ENCODE results near the gene DCXR. TPM values are rescaled to one million over a fixed set of nuclear protein-coding genes. Genes with fewer than 3 reads are reported as not detected.
A peak's percentile ranks its signal among the peaks of the same experiment; 100 is the strongest.

Gene DCXR
- total and polyA plus RNA-seq, 2 of the 13 experiments (the other 11 are each of a cell fraction or from before 2014, with no cell fraction given), result 287 to 311 TPM

DNA sequence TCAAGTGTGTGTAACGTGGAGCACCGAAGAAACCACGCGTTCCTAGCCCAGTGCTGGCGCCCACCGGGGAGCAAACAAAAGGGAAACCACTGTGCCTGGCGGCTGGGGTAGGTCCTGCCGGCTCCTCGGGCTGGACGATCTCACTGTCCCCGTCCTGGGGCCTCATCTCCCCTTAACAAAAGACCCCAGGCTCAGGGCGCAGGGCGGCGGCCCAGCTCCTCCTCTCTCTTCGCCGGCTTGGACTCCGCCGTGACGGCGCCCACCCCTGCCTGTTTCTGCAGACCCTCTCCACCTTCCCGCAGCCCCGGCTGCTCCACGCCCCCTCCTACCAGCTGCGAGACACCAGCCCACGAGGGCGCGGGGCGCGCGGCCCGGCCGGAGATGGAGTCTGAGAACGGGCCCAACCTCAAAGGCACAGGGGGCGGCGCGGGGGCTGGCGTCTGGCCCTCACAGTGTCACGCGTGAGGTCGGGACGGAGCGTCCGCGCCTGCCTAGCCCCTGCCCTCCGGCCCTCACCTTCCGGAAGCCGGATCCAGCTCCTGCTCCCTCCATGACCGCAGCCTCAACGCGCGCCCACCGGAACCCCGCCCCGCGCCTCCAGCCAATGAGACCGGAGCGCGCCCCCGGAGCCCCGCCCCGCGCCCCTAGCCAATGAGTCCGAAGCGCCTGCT lies 15.1 kb downstream of the DCXR start, which contains the start of gene CENPX (continued):
- TF ChIP-seq CENPX (CRISPR knock-in tag; IDR thresholded peaks at IDR 0.05) (no peak), NFRKB (IDR thresholded peaks at IDR 0.05) (no peak), HNRNPUL1 (IDR thresholded peaks at IDR 0.05; ENCODE audit: low read depth, low read length) (peak; percentile 47; the same call in 1 of the 2 replicates)

DNA sequence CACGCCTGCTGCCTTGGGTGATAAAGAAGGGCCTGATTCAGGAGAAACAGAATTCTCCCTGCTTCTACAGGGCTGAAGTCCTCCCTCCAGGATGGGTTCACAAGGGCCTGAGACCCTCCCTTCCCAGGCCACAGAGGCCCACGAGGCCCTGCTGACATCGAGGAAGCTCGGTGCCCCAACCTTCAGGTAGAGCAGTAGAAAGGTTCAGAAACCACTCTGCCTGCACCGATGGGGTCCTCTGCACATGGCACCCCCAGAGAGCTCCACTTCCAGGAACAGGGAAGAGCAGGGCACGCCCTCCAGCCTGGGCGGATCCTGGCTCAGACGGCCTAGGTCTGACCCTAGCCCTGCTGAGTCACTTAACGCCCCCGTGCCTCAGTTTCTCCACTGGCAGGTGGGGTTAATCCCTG lies 15.6 kb downstream of the DCXR start:
- Histone ChIP-seq H3K4me3 (replicated peaks in 1 of 3; ENCODE audit: insufficient read depth in 1 of 3, low read depth in 2 of 3, low read length in 3 of 3) (peak overlapping the region; percentile 79 to 90 (median 88)), H3K9me3 (ENCODE audit: low read length) (no peaks in the 10 kb centered on the region), H3K4me1 (ENCODE audit: insufficient read depth, low read length) (peaks cover 79% of the 10 kb centered on the region), H3K4me2 (ENCODE audit: low read depth, low read length) (peak overlapping the region; percentile 95), H3K27ac (ENCODE audit: extremely low read length, insufficient read depth, low read length) (peak overlapping the region; percentile 78), H4K20me1 (ENCODE audit: insufficient read depth, low read length) (no peaks in the 10 kb centered on the region; the same call in 1 of the 2 replicates), H3K36me3 (replicated peaks in 1 of 2; ENCODE audit: control insufficient read depth in 1 of 2, insufficient read depth in 2 of 2, low read length in 2 of 2) (peaks cover 4 to 5% of the 10 kb centered on the region in 2 experiments; a peak in 3 of 5 replicates), H3K27me3 (ENCODE audit: control insufficient read depth in 1 of 2, insufficient read depth in 2 of 2, low read length in 2 of 2) (no peaks in the 10 kb centered on the region; a peak in 1 of 5 replicates), H2AFZ (ENCODE audit: low read length) (no peak overlapping the region), H3K79me2 (ENCODE audit: insufficient read depth, low read length) (peaks cover 41% of the 10 kb centered on the region), H3K9ac (ENCODE audit: insufficient read depth, low read depth, low read length) (peak overlapping the region; percentile 95)
- DNase-seq (ENCODE audit: low spot score) (no peak), FAIRE-seq (peak; percentile 59), ATAC-seq (peak; percentile 12)
- WGBS (ENCODE audit: low lambda C conversion rate), result 5% methylated on average over 5 of the region's 10 CpGs
- in situ Hi-C loops (cut with HindIII; ENCODE audit: extremely low pct_ligation_motif_present, low pct_unique_long_range_greater_than_20kb) (loop anchor here (5.0 kb wide), 1 partner anchor 65 kb away; no protein-coding TSS in a partner anchor), intact Hi-C loops (cut with micrococcal nuclease; ENCODE audit: unreplicated experiment) (loop anchor here (1.0 to 5.0 kb wide), 5 partner anchors 22 to 155 kb away; no protein-coding TSS in a partner anchor)
- no TSS peak for BruUV-seq (replicated peaks)
- POLR2A ChIA-PET, result interaction anchor here (0.9 to 14.1 kb wide), 22 partner anchors 8 to 295 kb away, joined by 3 to 470 read pairs (median 8); partner anchors contain the start of genes DCXR, FASN, MAFG and NOTUM
- CTCF ChIA-PET (ENCODE audit: low intra/inter-chr PET ratio, low total read pairs), result interaction anchor here (0.9 to 6.8 kb wide), 7 partner anchors 21 to 132 kb away, joined by 3 to 181 read pairs (median 5); partner anchors contain the start of genes ALYREF, ANAPC11 and NOTUM
- TF ChIP-seq, protein P1, sequence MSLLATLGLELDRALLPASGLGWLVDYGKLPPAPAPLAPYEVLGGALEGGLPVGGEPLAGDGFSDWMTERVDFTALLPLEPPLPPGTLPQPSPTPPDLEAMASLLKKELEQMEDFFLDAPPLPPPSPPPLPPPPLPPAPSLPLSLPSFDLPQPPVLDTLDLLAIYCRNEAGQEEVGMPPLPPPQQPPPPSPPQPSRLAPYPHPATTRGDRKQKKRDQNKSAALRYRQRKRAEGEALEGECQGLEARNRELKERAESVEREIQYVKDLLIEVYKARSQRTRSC (CRISPR knock-in tag; IDR thresholded peaks at IDR 0.05; ENCODE audit: low read depth), result no peak
- peak; percentile 10; the same call in 1 of the 2 replicates for TF ChIP-seq SNAPC4 (CRISPR knock-in tag; IDR thresholded peaks at IDR 0.05)
- 0 out of 2 replicates have a peak, but pooled peaks have one; percentile 74 for TF ChIP-seq ZNF224 (CRISPR knock-in tag; IDR thresholded peaks at IDR 0.05)
- TF ChIP-seq MAZ (IDR thresholded peaks at IDR 0.05; ENCODE audit: borderline replicate concordance, low read depth, low read length), result peak; percentile 11; the same call in 1 of the 2 replicates
- TF ChIP-seq MAZ (CRISPR knock-in tag; IDR thresholded peaks at IDR 0.05; ENCODE audit: low read depth), result no peak
- TF ChIP-seq THYN1 (CRISPR knock-in tag; IDR thresholded peaks at IDR 0.05; ENCODE audit: borderline replicate concordance, low read depth), result 0 out of 2 replicates have a peak, but pooled peaks have one; percentile 5
- TF ChIP-seq ZNF34 (CRISPR knock-in tag; IDR thresholded peaks at IDR 0.05; ENCODE audit: borderline replicate concordance), result peak; percentile 45; the same call in 1 of the 2 replicates
- TF ChIP-seq ZNF780A (CRISPR knock-in tag; IDR thresholded peaks at IDR 0.05), result 0 out of 2 replicates have a peak, but pooled peaks have one; percentile 55
- peak; percentile 12 for TF ChIP-seq CBX1 (IDR thresholded peaks at IDR 0.05; ENCODE audit: low read depth)
- peak; percentile 23 for TF ChIP-seq TEAD3 (CRISPR knock-in tag; optimal IDR thresholded peaks at IDR 0.05; ENCODE audit: borderline replicate concordance)
- TF ChIP-seq FOSL2 (CRISPR knock-in tag; IDR thresholded peaks at IDR 0.05), result peak; percentile 33; the same call in 1 of the 2 replicates
- TF ChIP-seq ZFP36L1 (CRISPR knock-in tag; IDR thresholded peaks at IDR 0.05), result 0 out of 2 replicates have a peak, but pooled peaks have one; percentile 7
- peak; percentile 3; the same call in 1 of the 2 replicates for TF ChIP-seq SAP130 (CRISPR knock-in tag; IDR thresholded peaks at IDR 0.05; ENCODE audit: low read depth)
- TF ChIP-seq RBM22 (optimal IDR thresholded peaks at IDR 0.05; ENCODE audit: low read length), result peak; percentile 40
